AG20443 (cell line): ENCODE results near the gene NOM1.

Experiments used
- DNase-seq: peaks from one replicate; pipeline ENCODE4 v3.0.0; 2012; ENCODE audit warnings: low spot score, mixed read lengths

Gene NOM1

DNA sequence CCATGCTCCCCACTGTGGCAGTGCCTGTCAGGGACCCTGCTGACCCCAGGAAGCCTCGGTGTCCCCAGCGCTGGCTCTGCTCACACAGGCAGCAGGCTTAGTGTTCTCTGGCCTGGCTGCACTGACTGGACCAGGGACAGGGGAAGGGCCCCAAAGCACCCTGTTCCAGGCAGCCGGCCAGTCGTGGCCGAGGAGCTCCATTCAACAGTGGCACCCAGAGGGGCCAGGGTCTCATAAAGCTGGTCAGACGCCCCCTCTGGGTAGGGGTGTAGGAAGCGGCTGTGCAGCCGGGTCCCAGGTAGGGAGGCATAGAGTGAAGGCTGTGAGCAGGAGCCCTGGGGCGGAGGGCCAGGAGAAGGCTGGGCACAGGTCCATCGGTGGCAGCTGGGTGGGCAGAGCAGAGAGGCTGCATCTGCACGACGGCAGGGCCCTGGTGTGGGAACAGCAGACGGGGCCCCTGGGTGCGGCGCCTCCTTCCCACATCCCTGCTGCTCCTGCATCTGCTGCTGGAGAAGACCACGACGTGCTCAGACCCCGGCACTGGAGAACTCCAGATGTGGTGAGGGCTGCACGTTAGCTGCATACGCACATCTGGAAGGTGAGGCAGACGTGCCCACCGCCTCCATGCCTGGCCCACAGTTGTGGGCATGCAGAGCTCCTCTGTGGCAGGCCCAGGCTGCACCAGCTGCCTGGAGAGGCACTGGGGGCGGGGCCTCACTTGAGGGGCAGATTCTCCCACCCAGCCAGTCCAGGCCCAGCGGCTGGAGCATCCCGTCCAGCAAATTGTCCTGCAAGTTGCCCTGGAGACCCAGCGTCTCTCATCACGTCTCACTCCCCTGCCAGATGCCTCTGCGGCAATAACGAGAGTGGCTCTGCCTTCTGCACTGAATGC is 35.8 kb downstream of the NOM1 start:
- DNase-seq = peak; percentile 6

- no peak for DNase-seq
These were observed 36.9 kb downstream of the NOM1 start for GRCh38 chr7:156986378-156986777.

DNA sequence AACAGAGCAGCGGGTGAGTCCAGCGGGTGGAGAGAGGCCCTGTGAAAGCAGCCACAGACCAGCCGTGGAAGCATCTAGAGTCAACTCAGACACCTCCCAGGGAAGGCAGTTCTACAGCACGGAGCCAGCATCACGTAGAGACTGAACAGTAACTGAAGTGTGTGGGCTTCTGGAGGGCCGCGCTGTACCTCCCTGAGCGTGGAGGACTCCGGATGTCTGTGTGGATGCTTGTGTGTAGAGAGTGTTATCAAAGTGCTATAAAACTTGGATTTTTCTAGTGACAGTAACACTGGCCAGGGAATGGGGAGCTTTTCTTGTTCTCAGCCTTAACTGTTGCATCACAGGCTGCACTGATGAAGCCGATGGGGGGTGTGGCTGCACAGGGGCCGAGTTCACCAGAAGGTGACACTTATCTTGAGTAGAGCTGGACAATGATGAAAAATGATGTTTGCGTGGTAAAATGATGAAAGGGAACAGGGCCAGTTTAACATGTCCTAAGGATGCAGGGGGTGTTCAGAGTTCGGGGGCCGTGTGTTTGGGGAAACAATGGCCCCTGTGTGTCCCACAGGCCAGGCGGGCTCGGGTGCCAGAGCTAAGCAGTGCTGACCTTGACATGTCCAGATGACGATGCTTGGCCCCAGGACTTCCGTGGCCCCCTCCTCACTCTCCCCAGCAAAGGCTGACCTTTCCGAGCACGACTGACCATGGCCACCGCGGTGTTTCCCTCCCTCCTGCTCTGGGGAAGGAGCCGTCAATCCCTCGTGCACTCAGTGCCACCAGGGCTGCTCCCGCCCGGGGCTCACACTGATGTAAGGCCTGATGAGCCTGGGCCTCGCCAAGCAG is 39.1 kb downstream of the NOM1 start:
- DNase-seq = no peak

GRCh38 chr7:156989766-156990535 is 40.4 kb downstream of the NOM1 start:
- peak; percentile 3 for DNase-seq

DNA sequence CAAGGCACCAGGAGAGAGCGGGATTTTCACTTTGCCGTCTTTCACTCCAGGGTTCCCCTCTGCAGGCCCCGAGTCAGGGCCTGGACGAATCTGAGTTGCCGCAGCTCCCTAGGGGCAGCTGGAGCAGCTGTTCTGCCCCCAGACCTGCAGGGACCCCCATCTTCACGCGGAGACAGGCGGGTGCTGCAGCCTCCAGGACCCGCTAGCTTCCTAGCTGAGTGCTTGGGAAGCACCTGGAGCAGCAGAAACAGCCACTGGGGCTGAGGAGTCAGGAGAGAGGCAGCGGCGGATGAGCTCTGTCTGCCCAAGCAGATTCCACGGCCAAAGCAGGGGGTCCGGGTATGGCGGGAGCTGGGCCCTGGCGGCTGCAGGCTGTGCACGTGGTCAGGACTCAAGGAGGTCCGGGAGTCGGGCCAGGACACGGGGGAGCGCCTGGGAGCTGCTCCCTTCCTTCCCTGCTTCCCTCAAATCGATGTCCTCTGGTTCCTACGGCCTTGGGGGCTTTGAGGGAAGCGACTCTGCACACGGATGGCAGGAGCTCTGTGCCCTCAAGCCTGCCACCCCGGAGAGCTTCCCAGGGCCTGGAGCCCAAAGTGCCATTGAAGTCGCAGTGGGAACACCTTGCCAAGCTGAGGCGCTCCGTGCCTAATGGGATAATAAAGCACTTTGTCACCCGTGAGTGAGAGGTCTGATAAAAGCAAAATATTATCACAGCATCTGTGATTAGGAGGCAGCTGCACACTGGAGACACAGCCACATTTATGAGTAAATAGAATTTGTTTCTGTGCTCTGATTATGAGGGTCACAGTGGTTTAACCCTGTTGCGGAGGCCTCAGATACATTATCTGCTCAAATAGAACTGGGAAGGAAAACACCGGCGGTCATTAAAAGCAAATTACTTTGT is 43.8 kb downstream of the NOM1 start:
- peak; percentile 8 for DNase-seq

DNA sequence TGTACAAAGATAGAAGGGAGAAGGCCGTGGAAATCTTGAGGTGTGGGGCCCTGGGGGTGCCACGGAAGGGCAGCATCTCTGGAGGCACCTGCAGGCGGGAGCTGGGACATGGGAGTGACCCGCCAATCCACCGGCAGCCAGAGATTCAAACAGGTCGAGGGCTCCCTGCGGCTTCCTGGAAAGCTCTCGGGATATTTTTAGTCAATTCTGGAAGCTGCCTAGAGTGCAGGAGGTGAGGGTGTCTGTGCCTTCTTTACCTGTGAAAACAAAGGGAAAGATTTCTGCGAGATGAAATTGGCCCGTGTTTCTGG is 44.4 kb downstream of the NOM1 start:
- peak; percentile 3 for DNase-seq

GRCh38 chr7:156994417-156994816 is 44.9 kb downstream of the NOM1 start:
- no peak for DNase-seq

- DNase-seq = peak; percentile 17
These were observed 49.8 kb downstream of the NOM1 start for GRCh38 chr7:156998988-156999957.

- DNase-seq = no peak
These were observed 50.6 kb downstream of the NOM1 start for GRCh38 chr7:156999958-157000726.

GRCh38 chr7:157000741-157001653 is 51.5 kb downstream of the NOM1 start:
- DNase-seq = no peak

DNA sequence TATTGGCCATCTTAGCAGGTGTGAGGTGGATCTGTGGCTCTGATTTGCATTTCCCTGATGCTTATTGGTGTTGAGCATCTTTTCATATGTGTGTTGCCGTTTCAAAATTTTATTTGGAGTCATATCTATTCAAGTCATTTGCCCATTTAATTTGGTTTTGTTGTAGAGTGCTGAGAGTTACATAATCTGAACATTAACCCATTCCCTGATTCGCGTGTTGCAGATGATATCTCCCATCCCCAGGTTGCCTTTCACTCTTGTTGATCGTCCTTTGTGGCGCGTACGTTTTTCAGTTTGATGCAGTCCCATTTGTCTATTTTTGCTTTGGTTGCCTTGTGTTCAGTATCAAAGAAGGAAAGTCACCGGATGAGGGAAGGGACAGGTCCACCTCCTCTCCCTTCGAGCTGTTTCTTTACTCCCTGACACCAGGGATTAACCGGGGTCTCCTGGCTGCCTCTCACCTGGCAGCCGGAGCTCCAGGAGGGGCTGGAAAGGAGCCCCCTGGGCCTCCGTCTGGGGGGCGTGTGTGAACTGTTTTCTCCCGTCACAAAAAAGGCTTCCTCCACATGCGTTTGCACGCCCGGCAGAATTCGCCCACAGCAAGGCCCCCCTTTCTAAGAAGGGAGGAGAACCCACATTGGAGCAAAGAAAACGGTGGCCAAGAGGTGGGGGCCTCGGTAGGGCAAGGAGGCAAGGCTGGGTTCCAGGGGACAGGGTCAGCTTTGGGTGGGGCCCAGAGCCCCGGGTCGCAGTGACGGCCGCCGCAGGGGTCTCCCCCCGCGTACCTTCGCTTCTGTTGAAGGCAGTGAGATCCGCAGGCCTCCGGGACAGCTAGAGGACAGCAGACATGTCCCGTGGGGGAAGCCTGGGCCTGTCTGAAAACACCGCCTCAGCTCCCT is 52.7 kb downstream of the NOM1 start:
- peak; percentile 3 for DNase-seq

GRCh38 chr7:157002819-157003421 is 53.4 kb downstream of the NOM1 start:
- DNase-seq = peak; percentile 9

- no peak for DNase-seq
These were observed 53.9 kb downstream of the NOM1 start for GRCh38 chr7:157003445-157003755.

GRCh38 chr7:157003756-157004520 is 54.4 kb downstream of the NOM1 start:
- DNase-seq = peak; percentile 65

DNA sequence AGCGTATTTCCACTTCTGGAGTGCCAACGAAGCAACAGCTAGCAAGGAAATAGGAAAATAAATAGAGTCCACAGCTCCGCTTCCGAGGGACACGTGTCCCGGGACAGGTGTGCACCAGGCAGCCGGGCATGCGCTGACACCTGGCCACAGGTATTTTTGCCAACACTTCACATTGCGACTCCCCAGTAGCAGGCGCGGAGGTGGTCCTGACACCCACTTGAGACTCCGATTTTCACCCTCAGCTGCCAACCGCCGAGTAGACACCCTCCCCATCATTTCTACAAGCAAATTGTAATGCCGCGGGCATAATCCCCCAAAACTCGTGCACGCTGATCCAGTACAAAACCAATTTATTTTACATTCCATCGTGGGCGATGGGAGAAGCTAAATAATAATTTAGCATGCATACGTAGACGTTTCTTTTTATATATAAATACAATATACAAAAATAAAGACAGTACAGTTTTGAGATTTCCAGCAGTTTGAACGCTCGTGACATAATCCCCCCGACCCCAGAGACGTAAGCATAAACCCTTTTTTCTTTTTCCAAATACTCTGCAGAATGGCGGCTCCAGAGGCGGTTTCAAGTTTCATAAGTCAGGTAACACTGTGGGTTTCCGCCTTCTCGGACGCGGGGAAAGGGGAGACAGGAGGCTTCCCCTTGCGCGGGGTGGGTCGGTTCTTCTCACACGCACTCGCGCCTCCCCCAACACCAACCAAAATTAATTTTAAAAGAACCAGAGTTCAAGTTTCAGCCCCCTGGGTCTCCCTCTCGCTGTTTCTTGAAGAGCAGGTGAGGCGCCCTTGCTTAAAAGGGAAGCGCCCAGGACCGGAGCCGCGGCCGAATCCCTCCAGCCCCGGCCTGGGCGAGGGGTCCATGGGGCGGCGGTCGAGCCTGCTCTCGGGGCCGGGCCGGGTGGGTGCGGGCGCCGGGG is 55.3 kb downstream of the NOM1 start:
- DNase-seq = no peak
